ENCODE data around the gene PTBP1. TPM values are rescaled to one million over a fixed set of nuclear protein-coding genes. Genes with fewer than 3 reads are reported as not detected.
"Not testable (repeated sequence)": the region's sequence is repeated elsewhere in the genome, so short reads cannot be mapped to it uniquely, and the experiment has no call there.

PTBP1 gene
- total and polyA plus RNA-seq, 4 donors: 51.3 to 152 (median 114) TPM

- Histone ChIP-seq H3K27me3 (ENCODE audit: control insufficient read depth, insufficient read depth, low read length) (no peaks in the 10 kb centered on the region), H3K4me1 (ENCODE audit: control insufficient read depth, insufficient read depth, low read length) (no peaks in the 10 kb centered on the region), H3K4me3 (ENCODE audit: low read depth, low read length) (no peak overlapping the region), H3K27ac (ENCODE audit: low read depth, low read length) (no peak overlapping the region), H3K36me3 (ENCODE audit: control insufficient read depth, insufficient read depth, low read length) (peaks cover 76% of the 10 kb centered on the region), H3K9me3 (ENCODE audit: control insufficient read depth, insufficient read depth, low read length) (no peaks in the 10 kb centered on the region)
- WGBS (ENCODE audit: insufficient coverage): 94% methylated on average over 48 of the region's 49 CpGs
- DNase-seq (ENCODE audit: low read depth in 4 of 6, low spot score in 6 of 6): no peak
These were observed 17.2 kb downstream of the PTBP1 start for GRCh38 chr19:814152-815078.

GRCh38 chr19:815079-815774 lies 18.0 kb downstream of the PTBP1 start:
- Histone ChIP-seq H3K27ac (ENCODE audit: low read depth, low read length) (no peak overlapping the region), H3K4me3 (ENCODE audit: low read depth, low read length) (no peak overlapping the region), H3K9me3 (ENCODE audit: control insufficient read depth, insufficient read depth, low read length) (no peaks in the 10 kb centered on the region), H3K27me3 (ENCODE audit: control insufficient read depth, insufficient read depth, low read length) (no peaks in the 10 kb centered on the region), H3K4me1 (ENCODE audit: control insufficient read depth, insufficient read depth, low read length) (no peaks in the 10 kb centered on the region), H3K36me3 (ENCODE audit: control insufficient read depth, insufficient read depth, low read length) (peaks cover 68% of the 10 kb centered on the region)
- WGBS (ENCODE audit: insufficient coverage): 92% methylated on average over 47 of the region's 47 CpGs
- DNase-seq (ENCODE audit: low read depth in 4 of 6, low spot score in 6 of 6): no peak

- Histone ChIP-seq H3K4me3 (ENCODE audit: low read depth, low read length) (no peak overlapping the region), H3K36me3 (ENCODE audit: control insufficient read depth, insufficient read depth, low read length) (peaks cover 61% of the 10 kb centered on the region), H3K4me1 (ENCODE audit: control insufficient read depth, insufficient read depth, low read length) (no peaks in the 10 kb centered on the region), H3K27me3 (ENCODE audit: control insufficient read depth, insufficient read depth, low read length) (no peaks in the 10 kb centered on the region), H3K27ac (ENCODE audit: low read depth, low read length) (no peak overlapping the region), H3K9me3 (ENCODE audit: control insufficient read depth, insufficient read depth, low read length) (no peaks in the 10 kb centered on the region)
- no peak for DNase-seq (ENCODE audit: low read depth in 4 of 6, low spot score in 6 of 6)
- 97% methylated on average over 13 of the region's 13 CpGs for WGBS (ENCODE audit: insufficient coverage)
These were observed 18.7 kb downstream of the PTBP1 start for GRCh38 chr19:815775-816499.

GRCh38 chr19:816500-816857 lies 19.2 kb downstream of the PTBP1 start:
- Histone ChIP-seq H3K4me3 (ENCODE audit: low read depth, low read length) (no peak overlapping the region), H3K4me1 (ENCODE audit: control insufficient read depth, insufficient read depth, low read length) (no peaks in the 10 kb centered on the region), H3K27ac (ENCODE audit: low read depth, low read length) (no peak overlapping the region), H3K36me3 (ENCODE audit: control insufficient read depth, insufficient read depth, low read length) (peaks cover 55% of the 10 kb centered on the region), H3K9me3 (ENCODE audit: control insufficient read depth, insufficient read depth, low read length) (no peaks in the 10 kb centered on the region), H3K27me3 (ENCODE audit: control insufficient read depth, insufficient read depth, low read length) (no peaks in the 10 kb centered on the region)
- 88% methylated on average over 2 of the region's 2 CpGs for WGBS (ENCODE audit: insufficient coverage)
- no peak for DNase-seq (ENCODE audit: low read depth in 4 of 6, low spot score in 6 of 6)

GRCh38 chr19:820212-820611 lies 23.0 kb downstream of the PTBP1 start:
- H3K4me1 ChIP-seq (ENCODE audit: control insufficient read depth, insufficient read depth, low read length): peaks cover 11% of the 10 kb centered on the region
- not testable (repeated sequence) for H3K27me3 ChIP-seq (ENCODE audit: control insufficient read depth, insufficient read depth, low read length); H3K9me3 ChIP-seq (ENCODE audit: control insufficient read depth, insufficient read depth, low read length); DNase-seq (ENCODE audit: low read depth in 4 of 6, low spot score in 6 of 6); H3K4me3 ChIP-seq (ENCODE audit: low read depth, low read length); H3K27ac ChIP-seq (ENCODE audit: low read depth, low read length)
- peaks cover 23% of the 10 kb centered on the region for H3K36me3 ChIP-seq (ENCODE audit: control insufficient read depth, insufficient read depth, low read length)
- WGBS (ENCODE audit: insufficient coverage): 89% methylated on average over 2 of the region's 5 CpGs

- H3K9me3 ChIP-seq (ENCODE audit: control insufficient read depth, insufficient read depth, low read length): no peaks in the 10 kb centered on the region
- WGBS (ENCODE audit: insufficient coverage): under 1% methylated on average over 59 of the region's 64 CpGs
- H3K27ac ChIP-seq (ENCODE audit: low read depth, low read length): no peak overlapping the region
- H3K27me3 ChIP-seq (ENCODE audit: control insufficient read depth, insufficient read depth, low read length): no peaks in the 10 kb centered on the region
- DNase-seq (ENCODE audit: low read depth in 4 of 6, low spot score in 6 of 6): peak in 2 of 6 donors; percentile 45 to 50
- H3K4me3 ChIP-seq (ENCODE audit: low read depth, low read length): no peak overlapping the region
- peaks cover 11% of the 10 kb centered on the region for H3K4me1 ChIP-seq (ENCODE audit: control insufficient read depth, insufficient read depth, low read length)
- H3K36me3 ChIP-seq (ENCODE audit: control insufficient read depth, insufficient read depth, low read length): peaks cover 11% of the 10 kb centered on the region
These were observed 24.1 kb downstream of the PTBP1 start for GRCh38 chr19:821231-821824.

GRCh38 chr19:821825-822503 lies 24.7 kb downstream of the PTBP1 start, which contains the start of gene PLPPR3:
PLPPR3 (minus strand) TSS chr19:821955; CDS start chr19:821559, 396 bp downstream.
- Histone ChIP-seq H3K4me3 (ENCODE audit: low read depth, low read length) (peak within 1 kb of the TSS; percentile 21), H3K9me3 (ENCODE audit: control insufficient read depth, insufficient read depth, low read length) (no peaks in the 10 kb centered on the region), H3K36me3 (ENCODE audit: control insufficient read depth, insufficient read depth, low read length) (peaks cover 9% of the 10 kb centered on the region), H3K4me1 (ENCODE audit: control insufficient read depth, insufficient read depth, low read length) (peaks cover 11% of the 10 kb centered on the region), H3K27me3 (ENCODE audit: control insufficient read depth, insufficient read depth, low read length) (no peaks in the 10 kb centered on the region), H3K27ac (ENCODE audit: low read depth, low read length) (no peak within 1 kb of the TSS)
- DNase-seq (ENCODE audit: low read depth in 4 of 6, low spot score in 6 of 6): peak in 4 of 6 donors; percentile 56 to 94 (median 74)
- WGBS (ENCODE audit: insufficient coverage): 0% methylated on average over 37 of the region's 86 CpGs

GRCh38 chr19:823565-824121 lies 26.4 kb downstream of the PTBP1 start:
- Histone ChIP-seq H3K4me1 (ENCODE audit: control insufficient read depth, insufficient read depth, low read length) (peaks cover 11% of the 10 kb centered on the region), H3K27ac (ENCODE audit: low read depth, low read length) (no peak overlapping the region), H3K36me3 (ENCODE audit: control insufficient read depth, insufficient read depth, low read length) (no peaks in the 10 kb centered on the region), H3K9me3 (ENCODE audit: control insufficient read depth, insufficient read depth, low read length) (no peaks in the 10 kb centered on the region), H3K27me3 (ENCODE audit: control insufficient read depth, insufficient read depth, low read length) (no peaks in the 10 kb centered on the region), H3K4me3 (ENCODE audit: low read depth, low read length) (no peak overlapping the region)
- 61% methylated on average over 11 of the region's 12 CpGs for WGBS (ENCODE audit: insufficient coverage)
- no peak for DNase-seq (ENCODE audit: low read depth in 4 of 6, low spot score in 6 of 6)
